Lower lobe of right lung (tissue), 2 donors: ENCODE measurements around the gene PLXNA2. TPM values are rescaled to one million over a fixed set of nuclear protein-coding genes. Genes with fewer than 3 reads are reported as not detected.

ENCODE experiments used
- ATAC-seq, 2 donors: fragments of 200-7000 bp; cut with Tn5 transposase; one replicate each; pipeline ENCODE4 v1.9.1; 2020 to 2022; ENCODE audit warnings: mild to moderate bottlenecking in 2 of 2, moderate library complexity in 2 of 2
- DNase-seq: peaks from one replicate; pipeline ENCODE4 v3.0.0-alpha.2; 2020
- H3K27ac ChIP-seq: fragments of 200-600 bp; one replicate; pipeline ENCODE4 v1.8.0; 2022
- H3K27me3 ChIP-seq: fragments of 200-600 bp; one replicate; pipeline ENCODE4 v1.8.0; 2022; ENCODE audit warnings: low read depth
- H3K36me3 ChIP-seq: fragments of 200-600 bp; one replicate; pipeline ENCODE4 v1.8.0; 2022; ENCODE audit warnings: mild to moderate bottlenecking
- H3K4me1 ChIP-seq: fragments of 200-600 bp; one replicate; pipeline ENCODE4 v1.8.0; 2022
- H3K4me3 ChIP-seq: fragments of 200-600 bp; one replicate; pipeline ENCODE4 v1.8.0; 2022; ENCODE audit warnings: mild to moderate bottlenecking
- H3K9me3 ChIP-seq: fragments of 200-600 bp; one replicate; pipeline ENCODE4 v1.8.0; 2022
- intact Hi-C: fragments of 100-400 bp; cut with DNase I; formaldehyde crosslinking; loops from one replicate; pipeline ENCODE4 v1.11.0; 2022
- total RNA-seq: library from RNA; stranded (reverse); fragmentation: NEBNext Ultra II Directional; extraction: Animal tissue kit (Norgen Biotek cat#: 25700); gene quantifications from one replicate; pipeline ENCODE4 v1.2.1, GENCODE V29; 2021
- TF ChIP-seq, protein P1 (sequence below): fragments of 200-600 bp; IDR thresholded peaks from one replicate; pipeline ENCODE4 v1.8.0; 2022; ENCODE audit warnings: antibody characterized with exemption, mild to moderate bottlenecking
- donor health status: DM: no; HTN: yes; CAD: no; lungs with severe emphysema.

Gene PLXNA2
- total RNA-seq, 1 donor from 2014 or later: 83.9 TPM

- TF ChIP-seq, protein P1, sequence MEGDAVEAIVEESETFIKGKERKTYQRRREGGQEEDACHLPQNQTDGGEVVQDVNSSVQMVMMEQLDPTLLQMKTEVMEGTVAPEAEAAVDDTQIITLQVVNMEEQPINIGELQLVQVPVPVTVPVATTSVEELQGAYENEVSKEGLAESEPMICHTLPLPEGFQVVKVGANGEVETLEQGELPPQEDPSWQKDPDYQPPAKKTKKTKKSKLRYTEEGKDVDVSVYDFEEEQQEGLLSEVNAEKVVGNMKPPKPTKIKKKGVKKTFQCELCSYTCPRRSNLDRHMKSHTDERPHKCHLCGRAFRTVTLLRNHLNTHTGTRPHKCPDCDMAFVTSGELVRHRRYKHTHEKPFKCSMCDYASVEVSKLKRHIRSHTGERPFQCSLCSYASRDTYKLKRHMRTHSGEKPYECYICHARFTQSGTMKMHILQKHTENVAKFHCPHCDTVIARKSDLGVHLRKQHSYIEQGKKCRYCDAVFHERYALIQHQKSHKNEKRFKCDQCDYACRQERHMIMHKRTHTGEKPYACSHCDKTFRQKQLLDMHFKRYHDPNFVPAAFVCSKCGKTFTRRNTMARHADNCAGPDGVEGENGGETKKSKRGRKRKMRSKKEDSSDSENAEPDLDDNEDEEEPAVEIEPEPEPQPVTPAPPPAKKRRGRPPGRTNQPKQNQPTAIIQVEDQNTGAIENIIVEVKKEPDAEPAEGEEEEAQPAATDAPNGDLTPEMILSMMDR: no peak
- Histone ChIP-seq H3K9me3 (no peaks in the 10 kb centered on the region), H3K4me1 (no peaks in the 10 kb centered on the region), H3K27me3 (no peaks in the 10 kb centered on the region), H3K36me3 (no peaks in the 10 kb centered on the region), H3K4me3 (no peak overlapping the region), H3K27ac (no peak overlapping the region)
- DNase-seq (no peak), ATAC-seq (no peak)
- intact Hi-C loops: no loop called here
These were observed 32.7 kb upstream of the PLXNA2 start for GRCh38 chr1:208276757-208277435.

DNA sequence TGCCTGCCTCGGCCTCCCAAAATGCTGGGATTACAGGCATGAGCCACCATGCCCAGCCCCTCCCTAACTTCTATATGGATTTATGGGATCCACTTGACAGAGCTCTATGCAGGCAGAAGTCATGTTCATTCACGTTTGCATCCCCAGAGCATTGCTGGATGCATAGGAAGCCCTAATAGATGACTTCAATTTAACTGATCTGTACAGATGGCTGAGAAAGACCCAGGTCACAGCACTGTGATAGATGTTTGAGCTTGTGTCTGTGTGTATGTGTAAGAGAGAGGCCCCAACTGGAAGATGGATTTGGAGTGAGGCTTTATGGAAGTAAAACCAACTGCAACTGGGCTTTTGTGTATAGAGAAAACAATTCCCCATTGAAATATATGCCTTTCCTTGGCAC lies 30.9 kb upstream of the PLXNA2 start:
- Histone ChIP-seq H3K4me3 (no peak overlapping the region), H3K27ac (no peak overlapping the region), H3K9me3 (no peaks in the 10 kb centered on the region), H3K36me3 (no peaks in the 10 kb centered on the region), H3K27me3 (no peaks in the 10 kb centered on the region), H3K4me1 (no peaks in the 10 kb centered on the region)
- TF ChIP-seq, protein P1: no peak
- intact Hi-C loops: no loop called here
- DNase-seq (no peak), ATAC-seq (no peak)

GRCh38 chr1:208273386-208274017 lies 29.3 kb upstream of the PLXNA2 start:
- TF ChIP-seq, protein P1: no peak

DNA sequence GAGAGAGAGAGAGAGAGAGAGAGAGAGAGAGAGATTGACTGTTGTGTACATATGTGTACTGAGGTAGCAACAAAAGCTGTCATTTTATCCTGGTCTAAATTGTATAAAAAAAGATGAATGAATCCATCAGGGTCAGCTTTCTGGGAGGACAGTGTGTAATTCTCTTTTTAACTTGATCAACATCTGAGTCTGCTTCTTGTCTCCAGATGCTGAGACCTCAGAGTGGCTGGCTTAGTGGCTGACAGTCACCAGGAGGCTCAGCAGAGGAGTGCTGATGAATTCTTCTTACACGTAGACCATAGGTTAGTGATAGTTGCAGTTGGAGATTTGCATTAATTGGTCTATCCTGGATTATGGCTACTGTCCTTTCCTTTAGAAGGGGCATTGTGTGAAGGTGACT lies 28.5 kb upstream of the PLXNA2 start:
- Histone ChIP-seq H3K4me1 (no peaks in the 10 kb centered on the region), H3K4me3 (no peak overlapping the region), H3K36me3 (no peaks in the 10 kb centered on the region), H3K27me3 (peaks cover 11% of the 10 kb centered on the region), H3K9me3 (no peaks in the 10 kb centered on the region), H3K27ac (no peak overlapping the region)
- no peak for DNase-seq
- TF ChIP-seq, protein P1: no peak
- no peak for ATAC-seq
- intact Hi-C loops: no loop called here

More at GRCh38 chr1:208273386-208274017, 29.3 kb upstream of the PLXNA2 start:
- H3K27me3 ChIP-seq: peaks cover 7% of the 10 kb centered on the region
- intact Hi-C loops: no loop called here
- H3K4me3 ChIP-seq: no peak overlapping the region
- H3K9me3 ChIP-seq: no peaks in the 10 kb centered on the region
- DNase-seq (no peak), ATAC-seq (no peak)
- no peaks in the 10 kb centered on the region for H3K4me1 ChIP-seq
- no peak overlapping the region for H3K27ac ChIP-seq
- H3K36me3 ChIP-seq: no peaks in the 10 kb centered on the region

- intact Hi-C loops: no loop called here
- Histone ChIP-seq H3K9me3 (no peaks in the 10 kb centered on the region), H3K27ac (no peak overlapping the region), H3K36me3 (no peaks in the 10 kb centered on the region), H3K27me3 (peaks cover 15% of the 10 kb centered on the region), H3K4me1 (no peaks in the 10 kb centered on the region), H3K4me3 (no peak overlapping the region)
- DNase-seq (no peak), ATAC-seq (no peak)
- TF ChIP-seq, protein P1: no peak
These were observed 28.1 kb upstream of the PLXNA2 start for GRCh38 chr1:208272311-208272710.
